NCI-H187 treated with DMSO at 0.1 percent for 48 hours (cell line): ENCODE results near the gene FPR2.
"Not testable (repeated sequence)": the region's sequence is repeated elsewhere in the genome, so short reads cannot be mapped to it uniquely, and the experiment has no call there.

ENCODE experiments used
- DNase-seq: peaks from one replicate; lab custom pipeline; 2025; lab: John Stamatoyannopoulos, UW

The FPR2 gene

GRCh38 chr19:51740356-51740755 lies 20.6 kb upstream of the FPR2 start:
- no peak for DNase-seq

GRCh38 chr19:51742789-51743188 lies 18.2 kb upstream of the FPR2 start:
- DNase-seq = no peak

- DNase-seq = no peak
These were observed 17.6 kb upstream of the FPR2 start for GRCh38 chr19:51743405-51743804.

GRCh38 chr19:51746731-51747130 lies 14.2 kb upstream of the FPR2 start:
- no peak for DNase-seq

- no peak for DNase-seq
These were observed 11.0 kb upstream of the FPR2 start for GRCh38 chr19:51749979-51750378.

GRCh38 chr19:51750400-51751094 lies 10.4 kb upstream of the FPR2 start:
- no peak for DNase-seq

GRCh38 chr19:51751655-51752054 lies 9.3 kb upstream of the FPR2 start, which contains the start of gene FPR1:
FPR1 (minus strand) TSS chr19:51751878; CDS start chr19:51746994, 4,884 bp downstream.
- no peak for DNase-seq

- DNase-seq = no peak
These were observed 6.9 kb upstream of the FPR2 start for GRCh38 chr19:51754109-51754508.

- no peak for DNase-seq
These were observed 6.2 kb upstream of the FPR2 start for GRCh38 chr19:51754770-51755169.

GRCh38 chr19:51755571-51755970 lies 5.4 kb upstream of the FPR2 start:
- no peak for DNase-seq

- DNase-seq = no peak
These were observed 716 bp downstream of the FPR2 start for GRCh38 chr19:51761696-51762095.

- DNase-seq = no peak
These were observed 4.1 kb downstream of the FPR2 start for GRCh38 chr19:51765086-51765485.

- DNase-seq = no peak
These were observed 5.5 kb downstream of the FPR2 start for GRCh38 chr19:51766461-51766860.

- no peak for DNase-seq
These were observed 10.6 kb downstream of the FPR2 start for GRCh38 chr19:51771376-51772130.

- DNase-seq = no peak
These were observed 12.0 kb downstream of the FPR2 start for GRCh38 chr19:51772977-51773376.

GRCh38 chr19:51776561-51776960 lies 15.6 kb downstream of the FPR2 start:
- DNase-seq = not testable (repeated sequence)

GRCh38 chr19:51777570-51778462 lies 16.8 kb downstream of the FPR2 start:
- DNase-seq = no peak

GRCh38 chr19:51779181-51779580 lies 18.2 kb downstream of the FPR2 start:
- DNase-seq = no peak

GRCh38 chr19:51779703-51780102 lies 18.7 kb downstream of the FPR2 start:
- no peak for DNase-seq

GRCh38 chr19:51780270-51780669 lies 19.3 kb downstream of the FPR2 start:
- no peak for DNase-seq

GRCh38 chr19:51781999-51782398 lies 21.0 kb downstream of the FPR2 start:
- no peak for DNase-seq

GRCh38 chr19:51783372-51783771 lies 22.4 kb downstream of the FPR2 start:
- no peak for DNase-seq
